Trophoblast cell (in vitro differentiated cells and primary cell): ENCODE results near the gene ANKMY1. TPM values are rescaled to one million over a fixed set of nuclear protein-coding genes. Genes with fewer than 3 reads are reported as not detected.

ENCODE experiments used
- DNase-seq, 2 donors: peaks; one replicate each; pipeline ENCODE4 v3.0.0-alpha.2; 2016
- H2AFZ ChIP-seq: 2 replicates; pipeline ENCODE4 v1.6.1; 2013; ENCODE audit warnings: low read length, moderate library complexity, mild to moderate bottlenecking; ENCODE audit not compliant: insufficient read depth, poor library complexity
- H2AK5ac ChIP-seq: 2 replicates; pipeline ENCODE4 v1.6.1; 2013; ENCODE audit warnings: mild to moderate bottlenecking, low read length
- H2BK120ac ChIP-seq: 2 replicates; pipeline ENCODE4 v1.6.1; 2013; ENCODE audit warnings: low read length, mild to moderate bottlenecking, moderate library complexity; ENCODE audit not compliant: insufficient read depth, poor library complexity
- H2BK12ac ChIP-seq: 2 replicates; pipeline ENCODE4 v1.6.1; 2013; ENCODE audit warnings: mild to moderate bottlenecking, low read length, moderate library complexity
- H2BK5ac ChIP-seq: 2 replicates; pipeline ENCODE4 v1.6.1; 2013; ENCODE audit warnings: low read length, low read depth, moderate library complexity, mild to moderate bottlenecking; ENCODE audit not compliant: poor library complexity
- H3K14ac ChIP-seq: 2 replicates; pipeline ENCODE4 v1.6.1; 2013; ENCODE audit warnings: mild to moderate bottlenecking, low read length
- H3K18ac ChIP-seq: 2 replicates; pipeline ENCODE4 v1.6.1; 2013; ENCODE audit warnings: mild to moderate bottlenecking, low read length
- H3K23ac ChIP-seq: 2 replicates; pipeline ENCODE4 v1.6.1; 2013; ENCODE audit warnings: low read length
- H3K27ac ChIP-seq: 2 replicates; pipeline ENCODE4 v1.5.1; 2013; ENCODE audit warnings: low read depth, mild to moderate bottlenecking, inconsistent platforms, low read length, moderate library complexity
- H3K27me3 ChIP-seq: 2 replicates; pipeline ENCODE4 v1.6.1; 2013; ENCODE audit warnings: inconsistent platforms, mild to moderate bottlenecking, low read length, moderate library complexity; ENCODE audit not compliant: insufficient read depth
- H3K36me3 ChIP-seq, 2 experiments: 1 replicate in 1 of 2; 2 replicates in 1 of 2; pipeline ENCODE4 v1.6.1; 2013; ENCODE audit warnings: low read length in 2 of 2, mild to moderate bottlenecking in 2 of 2, moderate library complexity in 1 of 2; ENCODE audit not compliant: insufficient read depth in 2 of 2, control insufficient read depth in 1 of 2
- H3K4ac ChIP-seq: 2 replicates; pipeline ENCODE4 v1.6.1; 2013; ENCODE audit warnings: low read depth, mild to moderate bottlenecking, low read length, moderate library complexity
- H3K4me1 ChIP-seq, 2 experiments: 1 replicate in 1 of 2; 2 replicates in 1 of 2; pipeline ENCODE4 v1.6.1; 2013; ENCODE audit warnings: low read length in 2 of 2, mild to moderate bottlenecking in 2 of 2, moderate library complexity in 1 of 2; ENCODE audit not compliant: insufficient read depth in 2 of 2, control insufficient read depth in 1 of 2
- H3K4me2 ChIP-seq: 2 replicates; pipeline ENCODE4 v1.6.1; 2013; ENCODE audit warnings: inconsistent platforms, mild to moderate bottlenecking, low read length, moderate library complexity
- H3K4me3 ChIP-seq: 2 replicates; pipeline ENCODE4 v1.5.1; 2013; ENCODE audit warnings: mild to moderate bottlenecking, low read depth, low read length, inconsistent platforms
- H3K79me1 ChIP-seq: one replicate; pipeline ENCODE4 v1.6.1; 2013; ENCODE audit warnings: low read length
- H3K79me2 ChIP-seq: 2 replicates; pipeline ENCODE4 v1.6.1; 2013; ENCODE audit warnings: low read length, mild to moderate bottlenecking; ENCODE audit not compliant: control insufficient read depth, insufficient read depth, poor library complexity
- H3K9ac ChIP-seq: 2 replicates; pipeline ENCODE4 v1.6.1; 2013; ENCODE audit warnings: mild to moderate bottlenecking, low read length
- H3K9me3 ChIP-seq: 2 replicates; pipeline ENCODE4 v1.6.1; 2013; ENCODE audit warnings: low read depth, mild to moderate bottlenecking, control low read depth, inconsistent platforms, low read length; ENCODE audit not compliant: insufficient read depth
- H4K12ac ChIP-seq: 2 replicates; pipeline ENCODE4 v1.6.1; 2013; ENCODE audit warnings: low read depth, mild to moderate bottlenecking, low read length, moderate library complexity
- H4K8ac ChIP-seq: 2 replicates; pipeline ENCODE4 v1.6.1; 2013; ENCODE audit warnings: low read depth, mild to moderate bottlenecking, low read length, moderate library complexity
- H4K91ac ChIP-seq: one replicate; pipeline ENCODE4 v1.6.1; 2013; ENCODE audit warnings: low read depth, mild to moderate bottlenecking, low read length, moderate library complexity
- WGBS: extraction: QIAGEN DNeasy Blood & Tissue Kit; methylation state at CpG from one replicate; pipeline ENCODE4 v1.1.7; 2013; ENCODE audit warnings: missing lambda C conversion rate; ENCODE audit not compliant: insufficient read length, insufficient coverage; ENCODE audit errors: extremely low coverage; 5-methylcytosine and 5-hydroxymethylcytosine counted together
- polyA plus RNA-seq: library from polyadenylated mRNA; stranded (reverse); fragments of 200-250 nt; gene quantifications from 2 replicates; pipeline ENCODE4 v1.2.3, GENCODE V29; 2013

Gene ANKMY1, protein sequence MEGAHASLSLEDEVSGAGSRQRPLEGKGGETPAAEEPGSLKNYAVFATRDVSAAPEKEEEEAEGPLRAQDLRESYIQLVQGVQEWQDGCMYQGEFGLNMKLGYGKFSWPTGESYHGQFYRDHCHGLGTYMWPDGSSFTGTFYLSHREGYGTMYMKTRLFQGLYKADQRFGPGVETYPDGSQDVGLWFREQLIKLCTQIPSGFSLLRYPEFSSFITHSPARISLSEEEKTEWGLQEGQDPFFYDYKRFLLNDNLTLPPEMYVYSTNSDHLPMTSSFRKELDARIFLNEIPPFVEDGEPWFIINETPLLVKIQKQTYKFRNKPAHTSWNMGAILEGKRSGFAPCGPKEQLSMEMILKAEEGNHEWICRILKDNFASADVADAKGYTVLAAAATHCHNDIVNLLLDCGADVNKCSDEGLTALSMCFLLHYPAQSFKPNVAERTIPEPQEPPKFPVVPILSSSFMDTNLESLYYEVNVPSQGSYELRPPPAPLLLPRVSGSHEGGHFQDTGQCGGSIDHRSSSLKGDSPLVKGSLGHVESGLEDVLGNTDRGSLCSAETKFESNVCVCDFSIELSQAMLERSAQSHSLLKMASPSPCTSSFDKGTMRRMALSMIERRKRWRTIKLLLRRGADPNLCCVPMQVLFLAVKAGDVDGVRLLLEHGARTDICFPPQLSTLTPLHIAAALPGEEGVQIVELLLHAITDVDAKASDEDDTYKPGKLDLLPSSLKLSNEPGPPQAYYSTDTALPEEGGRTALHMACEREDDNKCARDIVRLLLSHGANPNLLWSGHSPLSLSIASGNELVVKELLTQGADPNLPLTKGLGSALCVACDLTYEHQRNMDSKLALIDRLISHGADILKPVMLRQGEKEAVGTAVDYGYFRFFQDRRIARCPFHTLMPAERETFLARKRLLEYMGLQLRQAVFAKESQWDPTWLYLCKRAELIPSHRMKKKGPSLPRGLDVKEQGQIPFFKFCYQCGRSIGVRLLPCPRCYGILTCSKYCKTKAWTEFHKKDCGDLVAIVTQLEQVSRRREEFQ
- 4.7 and 5.0 TPM in 2 replicates for polyA plus RNA-seq

DNA sequence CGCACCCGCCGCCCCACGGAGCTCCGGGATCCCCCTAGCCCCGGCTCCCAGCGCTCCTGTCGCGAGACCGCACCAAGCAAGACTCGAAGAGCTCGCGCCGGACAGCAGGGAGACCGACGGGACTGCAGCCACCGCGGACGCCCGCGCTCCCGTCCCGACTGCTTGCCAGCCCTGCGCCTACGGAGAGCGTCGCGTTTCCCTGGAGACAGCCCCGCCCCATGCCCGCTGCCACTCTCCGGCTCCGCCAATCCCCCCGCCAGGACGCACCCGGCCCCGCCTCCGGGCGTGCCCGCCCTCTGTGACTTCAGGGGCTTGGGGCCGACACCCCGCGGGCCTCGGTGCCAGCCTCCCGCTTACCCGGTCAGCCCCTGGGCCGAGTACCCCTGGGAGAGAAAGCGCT is at the start of gene ANKMY1:
Gene ANKMY1, minus strand, starts transcription at position 181 of the 400 bp plus-strand sequence. CDS start 653 bp downstream, outside the sequence.
- peaks cover 9% of the 10 kb centered on the region for H3K79me1 ChIP-seq
- peak within 1 kb of the TSS; percentile 39 for H3K18ac ChIP-seq
- no peak within 1 kb of the TSS for H2BK5ac ChIP-seq
- H2AFZ ChIP-seq, result no peak within 1 kb of the TSS
- peaks cover 5% of the 10 kb centered on the region for H3K79me2 ChIP-seq
- no peak within 1 kb of the TSS for H2BK12ac ChIP-seq
- peaks cover 0 to 11% of the 10 kb centered on the region in 2 experiments for H3K4me1 ChIP-seq
- no peak within 1 kb of the TSS for H3K9ac ChIP-seq
- peak within 1 kb of the TSS; percentile 29 for H3K4me3 ChIP-seq
- peaks cover under 1% of the 10 kb centered on the region for H3K9me3 ChIP-seq
- no peak within 1 kb of the TSS for H2BK120ac ChIP-seq
- no peak within 1 kb of the TSS for H4K91ac ChIP-seq
- peak; percentile 46 for DNase-seq
- no peak within 1 kb of the TSS for H3K4ac ChIP-seq
- H3K4me2 ChIP-seq, result peak within 1 kb of the TSS; percentile 67
- WGBS, result no CpG with 5 or more reads among the region's 47 CpGs
- H4K12ac ChIP-seq, result no peak within 1 kb of the TSS
- no peak within 1 kb of the TSS for H3K27ac ChIP-seq
- no peaks in the 10 kb centered on the region for H3K27me3 ChIP-seq
- H4K8ac ChIP-seq, result no peak within 1 kb of the TSS
- no peak within 1 kb of the TSS for H3K14ac ChIP-seq
- no peak within 1 kb of the TSS for H3K23ac ChIP-seq
- no peak within 1 kb of the TSS for H2AK5ac ChIP-seq
- peaks cover 4 to 6% of the 10 kb centered on the region in 2 experiments for H3K36me3 ChIP-seq

DNA sequence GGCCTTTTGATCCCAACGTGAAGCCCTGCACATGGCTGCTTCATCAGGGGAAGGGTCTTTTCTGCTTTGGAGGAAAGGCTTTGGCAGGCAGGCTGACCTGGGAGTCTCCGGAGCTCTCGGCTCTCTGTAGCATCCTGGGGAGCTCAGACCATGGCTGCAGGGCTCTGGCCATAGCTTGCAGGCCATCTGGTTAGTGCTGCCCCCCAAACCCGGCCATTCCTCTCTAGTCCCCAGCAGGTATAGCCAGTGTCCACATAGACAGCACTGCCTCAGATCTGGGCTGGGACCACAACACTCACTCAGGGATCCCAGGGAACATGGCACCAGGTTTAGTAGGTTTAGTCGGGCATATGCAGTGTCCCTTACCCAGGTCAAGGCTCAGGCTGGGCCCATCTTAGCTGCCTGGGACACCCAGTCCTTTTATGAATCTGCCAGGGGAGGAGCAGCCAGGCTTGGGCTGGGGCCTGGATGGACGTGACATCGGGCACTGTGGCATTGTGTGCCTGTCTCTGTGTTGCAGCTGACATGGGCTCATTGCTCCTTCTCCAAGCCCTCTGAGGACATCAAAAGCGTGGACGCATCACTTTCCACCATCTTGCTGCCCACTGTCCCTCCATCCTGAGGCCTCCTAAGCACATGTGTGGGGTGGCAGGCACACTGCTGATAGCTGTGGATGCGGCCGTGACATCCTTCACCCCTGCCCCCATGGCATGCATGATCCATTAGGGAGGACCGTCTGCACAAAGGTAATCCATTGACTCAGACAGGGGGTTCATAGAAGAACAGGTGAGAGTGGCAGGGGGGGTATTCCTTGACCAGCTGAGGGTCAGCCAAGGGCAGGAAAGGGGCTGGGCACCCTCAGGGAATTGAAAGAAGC is 48.3 kb upstream of the ANKMY1 start:
- Histone ChIP-seq H3K27ac (no peak overlapping the region), H3K79me2 (no peaks in the 10 kb centered on the region), H4K12ac (no peak overlapping the region), H4K91ac (no peak overlapping the region), H3K27me3 (no peaks in the 10 kb centered on the region), H3K4me3 (no peak overlapping the region), H2BK120ac (no peak overlapping the region), H3K4me2 (no peak overlapping the region), H3K4ac (no peak overlapping the region), H3K9ac (no peak overlapping the region), H3K18ac (no peak overlapping the region), H2BK12ac (no peak overlapping the region), H3K23ac (no peak overlapping the region), H4K8ac (no peak overlapping the region), H2BK5ac (no peak overlapping the region), H3K14ac (no peak overlapping the region), H2AK5ac (no peak overlapping the region), H3K79me1 (no peaks in the 10 kb centered on the region), H3K4me1 (no peaks in the 10 kb centered on the region), H3K9me3 (peaks cover 2% of the 10 kb centered on the region), H3K36me3 (peaks cover 0 to 4% of the 10 kb centered on the region in 2 experiments), H2AFZ (no peak overlapping the region)
- no CpG with 5 or more reads among the region's 12 CpGs for WGBS
- no peak for DNase-seq

DNA sequence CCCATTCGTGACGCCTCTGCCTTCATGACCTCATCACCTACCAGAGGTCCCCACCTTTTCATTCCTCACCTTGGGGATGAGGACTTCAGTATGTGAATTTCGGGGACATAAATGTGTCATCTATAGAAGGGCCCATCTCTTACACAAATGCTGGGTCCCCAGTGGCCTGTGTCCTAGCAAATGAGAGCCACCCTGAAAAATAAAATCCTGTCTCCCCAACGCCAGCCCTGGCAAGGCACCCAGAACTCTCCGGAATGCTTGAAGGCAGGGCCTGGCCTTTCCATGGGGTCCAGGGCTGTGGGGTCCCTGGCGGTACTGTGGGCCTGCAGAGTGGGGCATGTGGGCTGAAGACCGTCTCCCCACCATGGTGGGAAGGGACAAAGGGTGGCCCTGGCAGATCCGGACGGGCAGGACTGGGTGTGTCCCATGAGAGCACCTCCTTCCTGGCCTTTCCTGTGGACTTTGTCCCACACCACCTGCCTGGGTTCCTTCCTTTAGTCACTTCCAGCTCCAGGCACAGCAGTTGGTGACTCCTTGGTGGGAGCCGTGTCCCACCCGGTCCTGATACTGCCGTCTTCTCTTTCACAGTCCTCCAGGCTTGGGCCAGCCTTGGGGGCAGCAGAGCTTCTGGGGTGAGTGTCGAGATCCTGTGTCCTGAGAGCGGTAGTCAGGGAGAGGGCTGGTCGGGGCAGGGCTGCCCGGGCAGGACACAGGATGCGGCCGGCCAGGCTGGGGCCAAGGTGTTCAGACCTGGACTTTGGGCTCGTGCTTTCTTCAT is 47.3 kb upstream of the ANKMY1 start:
- no peak overlapping the region for H4K91ac ChIP-seq

More for the DNA sequence above, 47.3 kb upstream of the ANKMY1 start:
- Histone ChIP-seq H3K4ac (no peak overlapping the region), H3K4me1 (no peaks in the 10 kb centered on the region), H2AFZ (no peak overlapping the region), H3K4me2 (no peak overlapping the region), H2BK5ac (no peak overlapping the region), H3K27ac (no peak overlapping the region), H3K23ac (no peak overlapping the region), H3K79me1 (no peaks in the 10 kb centered on the region), H2BK120ac (no peak overlapping the region), H3K36me3 (peaks cover 0 to 4% of the 10 kb centered on the region in 2 experiments), H3K9me3 (peaks cover 2% of the 10 kb centered on the region), H4K8ac (no peak overlapping the region), H3K18ac (no peak overlapping the region), H4K12ac (no peak overlapping the region), H2BK12ac (no peak overlapping the region), H3K9ac (no peak overlapping the region), H3K79me2 (no peaks in the 10 kb centered on the region), H3K14ac (no peak overlapping the region), H3K4me3 (no peak overlapping the region), H2AK5ac (no peak overlapping the region), H3K27me3 (no peaks in the 10 kb centered on the region)
- DNase-seq, result no peak
- no CpG with 5 or more reads among the region's 19 CpGs for WGBS
